ENCODE measurements around the gene PRSS8.
"Not testable (repeated sequence)": the region's sequence is repeated elsewhere in the genome, so short reads cannot be mapped to it uniquely, and the experiment has no call there.

PRSS8 gene

GRCh38 chr16:31135535-31136286 is at the start of gene PRSS8:
PRSS8 (minus strand) TSS chr16:31135727; CDS start chr16:31135498, 229 bp downstream.
- no peak for DNase-seq

GRCh38 chr16:31184888-31185287 is 49.4 kb upstream of the PRSS8 start:
- no peak for DNase-seq

GRCh38 chr16:31183432-31184428 is 48.2 kb upstream of the PRSS8 start:
- no peak for DNase-seq

GRCh38 chr16:31182391-31182790 is 46.9 kb upstream of the PRSS8 start:
- DNase-seq = no peak

GRCh38 chr16:31181102-31181830 is 45.7 kb upstream of the PRSS8 start:
- peak; percentile 44 for DNase-seq

- peak; percentile 93 for DNase-seq
Observed at GRCh38 chr16:31179747-31180459, 44.4 kb upstream of the PRSS8 start, which contains the start of gene FUS. FUS (plus strand) TSS chr16:31180139; CDS start chr16:31180215, 76 bp downstream.

GRCh38 chr16:31179219-31179746 is 43.8 kb upstream of the PRSS8 start:
- no peak for DNase-seq

- DNase-seq = peak; percentile 27
Observed at GRCh38 chr16:31177136-31177535, 41.6 kb upstream of the PRSS8 start.

GRCh38 chr16:31170048-31170447 is 34.5 kb upstream of the PRSS8 start:
- not testable (repeated sequence) for DNase-seq

- DNase-seq = no peak
Observed at GRCh38 chr16:31168848-31169247, 33.3 kb upstream of the PRSS8 start.

- DNase-seq = no peak
Observed at GRCh38 chr16:31167315-31167714, 31.8 kb upstream of the PRSS8 start.

GRCh38 chr16:31157136-31157535 is 21.6 kb upstream of the PRSS8 start:
- no peak for DNase-seq

GRCh38 chr16:31150976-31151375 is 15.4 kb upstream of the PRSS8 start:
- DNase-seq = not testable (repeated sequence)

- DNase-seq = no peak
Observed at GRCh38 chr16:31149894-31150890, 14.7 kb upstream of the PRSS8 start, which contains the start of gene PRSS36. PRSS36 (minus strand) TSS chr16:31150066; CDS start chr16:31150035, 31 bp downstream.

GRCh38 chr16:31149332-31149731 is 13.8 kb upstream of the PRSS8 start:
- no peak for DNase-seq

GRCh38 chr16:31148896-31149295 is 13.4 kb upstream of the PRSS8 start:
- no peak for DNase-seq

GRCh38 chr16:31148281-31148728 is 12.8 kb upstream of the PRSS8 start:
- no peak for DNase-seq

- no peak for DNase-seq
Observed at GRCh38 chr16:31147574-31147973, 12.0 kb upstream of the PRSS8 start.

- no peak for DNase-seq
Observed at GRCh38 chr16:31145398-31145990, 10.0 kb upstream of the PRSS8 start.

GRCh38 chr16:31144418-31144817 is 8.9 kb upstream of the PRSS8 start:
- DNase-seq = not testable (repeated sequence)
